Stimulated activated CD8-positive, alpha-beta memory T cell treated with anti-CD3 and anti-CD28 coated beads, Interleukin-15, amount 100 ng/mL, for 4 hours (primary cell): ENCODE results near the gene DUSP22.
A peak's percentile ranks its signal among the peaks of the same experiment; 100 is the strongest.
"Not testable (repeated sequence)": the region's sequence is repeated elsewhere in the genome, so short reads cannot be mapped to it uniquely, and the experiment has no call there.

ENCODE experiments used
- DNase-seq, 2 donors: peaks; one replicate each; pipeline ENCODE4 v3.0.0-alpha.2; 2020; ENCODE audit warnings: low read depth in 2 of 2

The DUSP22 gene

DNA sequence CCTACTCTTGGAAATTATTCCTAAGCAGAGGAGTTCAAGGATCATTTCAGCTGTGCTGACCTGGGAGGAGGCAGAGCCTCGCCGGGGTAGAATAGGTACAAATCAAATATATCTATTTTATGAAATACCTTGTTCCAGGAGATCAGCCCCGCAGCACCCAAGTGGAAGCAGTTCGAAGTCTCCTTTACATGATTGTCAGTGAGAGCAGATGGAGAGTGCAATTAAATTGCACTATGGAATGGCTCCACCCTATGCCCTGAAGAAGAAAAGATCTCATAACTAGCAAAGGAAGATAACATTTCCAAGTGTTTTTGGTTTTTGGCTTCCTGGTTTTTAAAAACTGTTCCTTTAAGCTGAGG lies 31.4 kb downstream of the DUSP22 start:
- no peak for DNase-seq

DNA sequence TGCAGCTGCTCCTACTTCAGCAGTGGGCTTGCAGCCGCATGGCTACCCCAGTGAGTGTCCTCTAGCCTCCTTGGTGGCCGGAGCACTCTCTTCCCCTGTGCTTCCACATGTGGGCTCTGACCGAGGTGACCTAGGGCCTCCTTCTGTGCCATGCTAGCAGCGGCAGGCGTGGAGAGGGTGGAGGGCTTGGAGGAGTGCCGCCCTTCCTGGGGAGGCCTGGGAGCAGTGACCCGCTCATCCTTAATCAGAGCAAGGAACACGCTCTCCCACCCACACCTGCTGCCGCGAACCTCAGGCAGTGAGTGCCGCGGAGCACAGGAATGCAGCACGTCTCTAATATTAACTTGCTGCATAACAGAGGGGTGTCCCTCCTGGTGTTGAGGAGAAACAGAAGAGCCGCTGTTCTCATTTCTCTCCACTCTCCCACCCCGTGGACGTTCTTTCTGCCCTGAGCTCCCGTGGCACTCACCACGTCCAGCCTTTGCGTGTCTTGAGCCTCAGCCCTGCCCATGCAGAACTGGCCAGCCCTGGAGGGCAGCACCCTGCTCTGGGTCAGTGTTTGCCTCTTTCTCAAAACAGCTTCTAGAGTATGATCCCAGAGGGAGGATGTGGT lies 31.9 kb downstream of the DUSP22 start:
- no peak for DNase-seq

- DNase-seq, result no peak
Observed at GRCh38 chr6:324729-325125, 32.4 kb downstream of the DUSP22 start.

- DNase-seq, result not testable (repeated sequence)
Observed at GRCh38 chr6:325161-325860, 33.0 kb downstream of the DUSP22 start.

- not testable (repeated sequence) for DNase-seq
Observed at GRCh38 chr6:326066-326465, 33.8 kb downstream of the DUSP22 start.

DNA sequence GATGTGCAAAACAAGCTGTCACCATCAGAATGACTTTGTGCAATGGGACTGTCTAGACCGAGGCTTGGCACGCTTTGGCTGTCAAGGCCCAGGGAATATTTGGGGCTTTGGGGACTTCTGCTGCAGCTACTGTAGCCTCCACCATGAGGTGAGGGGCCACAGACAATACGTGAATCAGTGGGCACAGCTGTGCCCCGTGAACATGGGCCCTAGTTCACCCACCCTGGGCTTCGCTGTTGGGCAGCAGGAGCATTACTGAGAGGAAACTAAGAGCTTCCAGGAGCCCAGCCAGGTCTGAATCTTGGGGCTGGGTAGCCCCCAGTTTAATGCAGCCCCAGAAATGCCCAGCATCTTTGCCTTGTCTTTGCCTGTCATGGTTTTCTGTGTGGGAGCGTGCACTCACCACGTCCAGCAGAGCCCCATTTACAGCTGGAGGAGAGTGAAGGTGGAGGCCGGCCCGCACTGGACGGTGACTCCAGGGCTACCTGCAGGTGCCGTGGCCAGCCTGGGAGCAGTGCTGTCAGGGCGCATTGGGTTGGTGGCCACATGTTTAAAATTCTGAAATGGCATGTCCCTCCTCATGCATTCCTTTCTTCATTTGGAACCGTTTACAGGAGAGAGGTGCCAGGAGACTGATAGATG lies 34.7 kb downstream of the DUSP22 start:
- DNase-seq, result no peak

GRCh38 chr6:327538-328116 lies 35.3 kb downstream of the DUSP22 start:
- DNase-seq, result no peak

GRCh38 chr6:328136-328670 lies 35.9 kb downstream of the DUSP22 start:
- no peak for DNase-seq

GRCh38 chr6:328924-329323 lies 36.6 kb downstream of the DUSP22 start:
- DNase-seq, result no peak

GRCh38 chr6:329888-330691 lies 37.8 kb downstream of the DUSP22 start:
- DNase-seq, result no peak

DNA sequence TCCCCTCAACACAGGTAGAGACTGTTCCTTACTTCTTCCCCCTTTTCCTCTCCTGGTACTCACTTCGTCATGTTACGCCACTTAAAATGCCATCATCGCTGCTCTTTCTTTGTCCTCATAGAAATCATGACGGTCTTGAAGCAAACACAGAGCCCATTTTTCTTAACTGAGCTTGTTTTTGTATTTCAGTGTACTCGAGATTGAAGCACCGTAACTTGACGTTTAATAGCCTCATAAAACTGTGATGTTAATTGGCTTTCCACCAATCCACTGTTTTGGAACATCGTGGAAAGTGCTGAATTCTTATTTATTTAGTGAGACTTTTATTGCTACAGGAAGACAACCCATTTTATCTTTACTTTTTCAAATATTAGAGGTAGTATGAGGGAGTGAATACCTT lies 38.7 kb downstream of the DUSP22 start:
- no peak for DNase-seq

DNA sequence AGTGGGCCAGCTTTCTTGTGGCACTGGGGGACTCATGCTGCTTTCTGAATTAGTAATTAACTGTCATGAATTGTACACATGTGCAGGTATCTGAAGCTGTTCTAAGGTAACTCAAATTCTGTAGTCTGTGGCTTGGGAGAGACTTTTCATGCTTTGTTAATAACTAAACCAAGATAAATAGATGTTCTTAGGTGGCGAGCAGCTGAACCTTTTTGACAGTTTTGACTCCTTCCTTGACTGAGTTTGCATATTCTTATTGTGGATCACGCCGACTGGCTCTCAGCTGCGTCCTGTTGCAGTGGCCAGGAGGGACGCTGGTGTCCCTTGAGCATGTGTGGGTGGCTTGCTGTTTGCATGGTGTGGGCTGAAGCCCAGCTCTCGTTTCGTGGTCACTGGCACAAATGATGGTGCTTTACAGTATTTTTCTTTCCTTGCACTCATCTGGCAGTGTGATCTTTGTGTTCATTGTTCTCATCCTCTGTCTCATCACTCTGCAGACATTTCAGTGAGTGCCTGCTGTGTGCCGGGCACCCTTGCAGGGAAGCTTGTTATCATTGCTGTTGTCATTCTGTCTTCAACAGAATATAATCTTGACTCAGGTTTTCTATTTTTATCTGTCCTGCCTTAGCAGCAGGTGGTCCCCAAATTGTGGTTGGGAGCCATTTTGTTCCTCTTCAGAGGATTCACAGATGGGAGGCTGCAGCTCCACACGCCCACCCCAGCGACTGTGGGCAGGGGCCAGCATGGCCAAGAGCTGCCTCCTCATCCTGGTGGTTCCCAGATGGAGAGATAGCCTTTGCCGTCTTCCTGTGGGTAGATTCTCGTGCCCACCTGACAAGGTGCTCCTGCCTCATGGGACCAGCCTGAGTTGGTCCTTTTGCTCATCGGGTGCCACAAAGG lies 39.6 kb downstream of the DUSP22 start:
- no peak for DNase-seq

DNA sequence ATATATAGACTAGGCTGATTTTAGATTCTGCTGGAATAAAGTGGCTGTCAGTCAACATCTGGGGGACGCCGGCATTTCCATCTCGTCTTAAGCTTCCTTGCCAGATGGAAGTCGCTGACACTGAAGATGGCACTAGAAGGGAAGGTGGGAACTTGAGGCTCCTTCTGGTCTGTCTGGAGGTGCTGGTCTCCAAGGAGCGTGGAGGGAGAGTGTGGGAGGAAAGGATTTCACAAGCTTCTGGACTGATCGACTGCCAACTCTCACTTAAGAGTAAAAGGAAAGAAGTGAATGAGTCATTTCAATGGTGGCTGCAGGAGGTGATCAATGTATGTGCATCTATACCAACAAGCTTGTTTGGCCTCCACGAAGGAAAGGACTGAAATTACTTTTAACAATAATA lies 40.4 kb downstream of the DUSP22 start:
- DNase-seq, result no peak

DNA sequence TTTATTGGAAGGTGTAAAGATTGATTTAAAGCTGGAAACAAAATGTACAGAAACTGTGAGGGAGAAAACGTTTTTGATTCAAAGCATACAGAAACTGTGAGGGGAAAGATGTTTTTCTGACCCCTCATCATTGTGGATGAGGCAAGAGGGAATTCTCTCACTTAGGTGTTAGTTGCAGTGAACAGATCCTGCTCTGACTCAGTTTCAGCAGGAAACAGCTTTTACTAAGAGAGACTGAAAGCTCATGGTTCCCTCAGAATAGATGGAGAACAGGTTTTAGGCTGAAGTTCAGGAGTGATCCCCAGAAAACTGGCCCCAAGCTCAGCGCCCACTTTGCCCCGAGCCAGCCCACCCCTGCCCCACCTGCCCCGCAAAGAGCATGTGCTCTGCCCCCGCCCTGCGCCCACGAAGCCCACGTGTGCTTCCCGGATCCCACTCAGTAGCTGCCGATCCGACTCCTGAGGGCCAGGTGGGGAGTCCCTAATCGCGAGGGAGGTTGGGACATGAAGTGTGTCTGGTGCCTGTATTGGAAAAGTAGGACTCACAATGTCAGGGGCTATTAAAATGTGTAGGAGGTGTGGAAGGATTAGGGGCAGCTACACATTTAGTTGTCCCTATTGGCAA lies 41.2 kb downstream of the DUSP22 start:
- DNase-seq, result no peak

- no peak for DNase-seq
Observed at GRCh38 chr6:334536-335510, 42.5 kb downstream of the DUSP22 start.

DNA sequence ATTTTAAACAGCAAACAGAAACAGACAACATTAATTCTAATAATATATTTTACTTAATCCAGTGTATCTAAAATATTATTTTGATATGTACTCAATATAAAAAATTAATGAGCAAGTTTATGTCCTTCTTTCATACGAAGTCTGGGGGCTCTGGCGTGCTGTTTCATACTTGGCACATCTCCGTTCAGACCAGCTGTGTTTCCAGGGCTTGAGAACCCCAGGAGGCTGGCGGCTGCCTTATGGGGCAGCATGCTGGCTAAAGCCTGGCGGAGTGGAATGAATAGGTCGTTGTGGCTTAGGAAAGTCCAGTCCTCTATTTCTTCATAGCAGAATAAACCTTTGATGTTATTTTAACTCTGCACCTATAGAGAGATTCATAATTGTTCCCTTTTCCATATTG lies 43.3 kb downstream of the DUSP22 start:
- no peak for DNase-seq

GRCh38 chr6:336159-337114 lies 44.1 kb downstream of the DUSP22 start:
- DNase-seq, result no peak

GRCh38 chr6:337805-338368 lies 45.6 kb downstream of the DUSP22 start:
- peak; percentile 14 to 21 for DNase-seq
